ENCODE data around the gene VASH2. TPM values are rescaled to one million over a fixed set of nuclear protein-coding genes. Genes with fewer than 3 reads are reported as not detected.
"Not testable (repeated sequence)": the region's sequence is repeated elsewhere in the genome, so short reads cannot be mapped to it uniquely, and the experiment has no call there.

Gene VASH2
- total RNA-seq: 1 to 10 TPM in 1 of 2 donors, not detected in 1; 1.6 TPM

- Histone ChIP-seq H3K4me3 (peak within 1 kb of the TSS; percentile 3 to 47), H3K36me3 (replicated peaks in 1 of 2; ENCODE audit: insufficient read depth in 1 of 2, low read depth in 2 of 2) (no peaks in the 10 kb centered on the region), H3K27ac (no peak within 1 kb of the TSS), H3K27me3 (peaks cover 0 to 3% of the 10 kb centered on the region in 2 donors), H3K4me1 (peaks cover 25% of the 10 kb centered on the region), H3K9me3 (no peaks in the 10 kb centered on the region)
- DNase-seq: peak; percentile 67 to 84 (median 72)
- peak; percentile 92 for ATAC-seq
- intact Hi-C loops (cut with DNase I): no loop called here
- 0 to 2% methylated on average over 14 to 61 of the region's 61 CpGs for WGBS, 2 donors
- TF ChIP-seq POLR2A (IDR thresholded peaks at IDR 0.05) (no peak), CTCF (IDR thresholded peaks at IDR 0.05) (peak in 1 of 7 experiments; percentile 0)
Observed at GRCh38 chr1:212950243-212951125, at the start of gene VASH2. TSS of gene VASH2 (plus strand) at chr1:212950541. CDS start at chr1:212951543, 1,002 bp downstream.

- intact Hi-C loops (cut with DNase I): no loop called here
- TF ChIP-seq CTCF (IDR thresholded peaks at IDR 0.05): no peak
- TF ChIP-seq POLR2A (IDR thresholded peaks at IDR 0.05): no peak
- Histone ChIP-seq H3K9me3 (peaks cover 0 to 9% (median 0%) of the 10 kb centered on the region in 3 donors), H3K27ac (no peak overlapping the region), H3K36me3 (replicated peaks in 1 of 2; ENCODE audit: insufficient read depth in 1 of 2, low read depth in 2 of 2) (peaks cover 0 to 2% of the 10 kb centered on the region in 2 donors), H3K27me3 (no peaks in the 10 kb centered on the region), H3K4me1 (no peaks in the 10 kb centered on the region), H3K4me3 (no peak overlapping the region)
- ATAC-seq: no peak
- 86 to 93% methylated on average over 2 of the region's 2 CpGs for WGBS, 2 donors
- DNase-seq: no peak
Observed at GRCh38 chr1:212901290-212901689, 49.1 kb upstream of the VASH2 start.

- no peak for DNase-seq
- H3K36me3 ChIP-seq (replicated peaks in 1 of 2; ENCODE audit: insufficient read depth in 1 of 2, low read depth in 2 of 2): peaks cover 0 to 2% of the 10 kb centered on the region in 2 donors
- TF ChIP-seq POLR2A (IDR thresholded peaks at IDR 0.05) (no peak), CTCF (IDR thresholded peaks at IDR 0.05) (no peak)
- no peak overlapping the region for H3K27ac ChIP-seq
- H3K27me3 ChIP-seq: no peaks in the 10 kb centered on the region
- peaks cover 0 to 9% (median 0%) of the 10 kb centered on the region in 3 donors for H3K9me3 ChIP-seq
- intact Hi-C loops (cut with DNase I): no loop called here
- H3K4me1 ChIP-seq: no peaks in the 10 kb centered on the region
- no peak overlapping the region for H3K4me3 ChIP-seq
- 85 to 93% methylated on average over 3 of the region's 3 CpGs for WGBS, 2 donors
- ATAC-seq: no peak
Observed at GRCh38 chr1:212902054-212902453, 48.3 kb upstream of the VASH2 start.

GRCh38 chr1:212903664-212904063 is 46.7 kb upstream of the VASH2 start:
- DNase-seq (no peak), ATAC-seq (no peak)
- H3K36me3 ChIP-seq (replicated peaks in 1 of 2; ENCODE audit: insufficient read depth in 1 of 2, low read depth in 2 of 2): peaks cover 0 to 2% of the 10 kb centered on the region in 2 donors
- WGBS, 2 donors: 88 to 97% methylated on average over 1 of the region's 1 CpG
- H3K27me3 ChIP-seq: no peaks in the 10 kb centered on the region
- intact Hi-C loops (cut with DNase I): no loop called here
- no peak for TF ChIP-seq CTCF (IDR thresholded peaks at IDR 0.05)
- no peak for TF ChIP-seq POLR2A (IDR thresholded peaks at IDR 0.05)
- no peak overlapping the region for H3K27ac ChIP-seq
- H3K4me3 ChIP-seq: no peak overlapping the region
- H3K4me1 ChIP-seq: no peaks in the 10 kb centered on the region
- peaks cover 0 to 9% (median 0%) of the 10 kb centered on the region in 3 donors for H3K9me3 ChIP-seq

GRCh38 chr1:212908071-212908470 is 42.3 kb upstream of the VASH2 start:
- not testable (repeated sequence) for ATAC-seq
- 58 to 64% methylated on average over 12 of the region's 12 CpGs for whole genome bisulfite sequencing, 2 donors

More at GRCh38 chr1:212908071-212908470, 42.3 kb upstream of the VASH2 start:
- H3K9me3 ChIP-seq; DNase-seq; H3K27ac ChIP-seq; intact Hi-C loops (cut with DNase I); H3K4me1 ChIP-seq; H3K36me3 ChIP-seq (replicated peaks in 1 of 2; ENCODE audit: insufficient read depth in 1 of 2, low read depth in 2 of 2); H3K27me3 ChIP-seq; H3K4me3 ChIP-seq: not testable (repeated sequence)
